HK-2 (cell line): ENCODE data around the gene PTPN23.

ENCODE experiments used
- DNase-seq: peaks from one replicate; pipeline ENCODE4 v3.0.0-alpha.2; 2018; ENCODE audit not compliant: unreplicated experiment

The PTPN23 gene

GRCh38 chr3:47405820-47406761, 25.3 kb downstream of the PTPN23 start:
- DNase-seq, result no peak

DNA sequence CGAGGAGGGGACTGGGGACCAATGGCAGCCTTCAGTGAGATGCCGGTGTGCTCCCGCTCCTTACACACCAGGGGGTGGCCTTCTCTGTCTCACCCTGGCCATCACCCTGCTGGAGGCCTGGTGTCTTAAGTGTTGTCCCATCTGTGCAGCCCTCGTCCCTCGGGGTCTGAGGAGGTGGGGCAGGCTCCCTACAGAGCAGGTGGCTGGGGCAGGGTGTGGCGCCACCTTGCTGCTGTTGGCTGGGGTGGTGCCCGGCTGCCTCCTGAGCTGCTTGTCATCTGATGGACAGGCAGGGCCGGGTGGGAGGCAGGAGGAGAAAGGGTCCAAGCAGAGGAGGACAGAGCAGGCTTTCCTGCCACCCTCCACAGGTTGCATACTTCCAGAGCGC, 25.9 kb downstream of the PTPN23 start:
- DNase-seq, result no peak

DNA sequence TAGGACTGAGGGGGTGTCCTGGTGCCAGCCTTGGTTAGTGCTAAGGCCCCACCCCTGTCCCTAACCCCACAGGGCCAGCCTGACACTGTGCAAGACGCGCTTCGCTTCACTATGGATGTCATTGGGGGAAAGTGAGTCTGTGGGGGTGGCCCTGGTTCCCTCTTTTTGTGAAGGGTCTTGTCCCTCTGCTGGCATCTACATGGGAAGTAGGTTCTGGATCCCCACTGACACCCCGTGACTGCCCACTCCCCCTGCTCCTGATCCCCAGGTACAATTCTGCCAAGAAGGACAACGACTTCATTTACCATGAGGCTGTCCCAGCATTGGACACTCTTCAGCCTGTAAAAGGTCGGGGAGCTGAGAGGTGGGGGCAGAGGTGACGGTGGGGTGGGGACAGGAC, 26.4 kb downstream of the PTPN23 start:
- no peak for DNase-seq

DNA sequence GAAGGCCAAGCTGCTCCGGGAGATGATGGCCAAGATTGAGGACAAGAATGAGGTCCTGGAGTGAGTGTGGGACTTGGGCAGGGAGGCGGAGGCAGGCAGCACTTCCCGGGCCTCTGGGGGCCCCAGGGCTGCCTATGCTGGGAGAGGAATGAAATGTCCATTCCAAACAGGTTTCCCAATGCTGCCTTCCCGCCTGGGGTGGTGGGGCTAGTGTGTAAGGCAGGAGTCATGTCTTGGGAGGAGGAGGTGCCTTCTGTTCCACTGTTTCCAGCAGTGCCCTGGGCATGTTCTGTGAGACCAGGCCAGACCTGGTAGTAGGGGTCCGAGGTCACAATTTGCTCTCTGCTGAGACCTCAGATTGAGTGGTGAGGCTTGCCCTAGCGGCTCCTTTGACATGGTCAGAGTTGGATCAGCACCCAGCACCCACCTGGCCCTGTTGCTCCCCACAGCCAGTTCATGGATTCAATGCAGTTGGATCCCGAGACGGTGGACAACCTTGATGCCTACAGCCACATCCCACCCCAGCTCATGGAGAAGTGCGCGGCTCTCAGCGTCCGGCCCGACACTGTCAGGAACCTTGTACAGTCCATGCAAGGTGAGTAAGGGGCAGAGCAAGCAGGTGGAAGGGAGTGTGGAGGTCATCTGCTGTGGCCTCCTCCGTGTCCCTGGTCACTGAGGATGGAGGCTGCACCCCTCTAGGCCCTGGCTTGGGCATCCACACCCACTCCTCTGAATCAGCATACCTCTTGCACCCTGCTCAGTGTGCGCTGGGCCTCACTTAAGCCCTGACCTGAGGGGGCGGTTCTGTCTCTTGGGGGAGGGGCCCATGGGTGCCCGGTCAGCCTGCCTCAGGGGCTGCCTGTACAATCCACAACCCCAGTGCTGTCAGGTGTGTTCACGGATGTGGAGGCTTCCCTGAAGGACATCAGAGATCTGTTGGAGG, 27.3 kb downstream of the PTPN23 start:
- no peak for DNase-seq

DNA sequence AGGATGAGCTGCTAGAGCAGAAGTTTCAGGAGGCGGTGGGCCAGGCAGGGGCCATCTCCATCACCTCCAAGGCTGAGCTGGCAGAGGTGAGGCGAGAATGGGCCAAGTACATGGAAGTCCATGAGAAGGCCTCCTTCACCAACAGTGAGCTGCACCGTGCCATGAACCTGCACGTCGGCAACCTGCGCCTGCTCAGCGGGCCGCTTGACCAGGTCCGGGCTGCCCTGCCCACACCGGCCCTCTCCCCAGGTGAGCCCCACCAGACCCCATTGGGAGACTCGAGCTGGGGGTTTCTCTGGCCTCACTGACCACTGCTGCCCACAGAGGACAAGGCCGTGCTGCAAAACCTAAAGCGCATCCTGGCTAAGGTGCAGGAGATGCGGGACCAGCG, 28.0 kb downstream of the PTPN23 start:
- DNase-seq, result no peak

GRCh38 chr3:47409284-47409683, 28.5 kb downstream of the PTPN23 start:
- DNase-seq, result no peak

DNA sequence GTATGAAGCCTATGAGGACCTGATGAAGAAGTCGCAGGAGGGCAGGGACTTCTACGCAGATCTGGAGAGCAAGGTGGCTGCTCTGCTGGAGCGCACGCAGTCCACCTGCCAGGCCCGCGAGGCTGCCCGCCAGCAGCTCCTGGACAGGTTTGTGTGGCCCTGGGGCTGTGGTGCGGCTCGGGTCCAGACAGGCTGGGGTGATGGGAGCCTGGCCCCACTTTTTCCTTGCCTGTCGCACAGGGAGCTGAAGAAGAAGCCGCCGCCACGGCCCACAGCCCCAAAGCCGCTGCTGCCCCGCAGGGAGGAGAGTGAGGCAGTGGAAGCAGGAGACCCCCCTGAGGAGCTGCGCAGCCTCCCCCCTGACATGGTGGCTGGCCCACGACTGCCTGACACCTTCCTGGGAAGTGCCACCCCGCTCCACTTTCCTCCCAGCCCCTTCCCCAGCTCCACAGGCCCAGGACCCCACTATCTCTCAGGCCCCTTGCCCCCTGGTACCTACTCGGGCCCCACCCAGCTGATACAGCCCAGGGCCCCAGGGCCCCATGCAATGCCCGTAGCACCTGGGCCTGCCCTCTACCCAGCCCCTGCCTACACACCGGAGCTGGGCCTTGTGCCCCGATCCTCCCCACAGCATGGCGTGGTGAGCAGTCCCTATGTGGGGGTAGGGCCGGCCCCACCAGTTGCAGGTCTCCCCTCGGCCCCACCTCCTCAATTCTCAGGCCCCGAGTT, 29.0 kb downstream of the PTPN23 start:
- DNase-seq, result no peak

DNA sequence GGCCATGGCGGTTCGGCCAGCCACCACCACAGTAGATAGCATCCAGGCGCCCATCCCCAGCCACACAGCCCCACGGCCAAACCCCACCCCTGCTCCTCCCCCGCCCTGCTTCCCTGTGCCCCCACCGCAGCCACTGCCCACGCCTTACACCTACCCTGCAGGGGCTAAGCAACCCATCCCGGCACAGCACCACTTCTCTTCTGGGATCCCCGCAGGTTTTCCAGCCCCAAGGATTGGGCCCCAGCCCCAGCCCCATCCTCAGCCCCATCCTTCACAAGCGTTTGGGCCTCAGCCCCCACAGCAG, 29.5 kb downstream of the PTPN23 start:
- DNase-seq, result no peak

DNA sequence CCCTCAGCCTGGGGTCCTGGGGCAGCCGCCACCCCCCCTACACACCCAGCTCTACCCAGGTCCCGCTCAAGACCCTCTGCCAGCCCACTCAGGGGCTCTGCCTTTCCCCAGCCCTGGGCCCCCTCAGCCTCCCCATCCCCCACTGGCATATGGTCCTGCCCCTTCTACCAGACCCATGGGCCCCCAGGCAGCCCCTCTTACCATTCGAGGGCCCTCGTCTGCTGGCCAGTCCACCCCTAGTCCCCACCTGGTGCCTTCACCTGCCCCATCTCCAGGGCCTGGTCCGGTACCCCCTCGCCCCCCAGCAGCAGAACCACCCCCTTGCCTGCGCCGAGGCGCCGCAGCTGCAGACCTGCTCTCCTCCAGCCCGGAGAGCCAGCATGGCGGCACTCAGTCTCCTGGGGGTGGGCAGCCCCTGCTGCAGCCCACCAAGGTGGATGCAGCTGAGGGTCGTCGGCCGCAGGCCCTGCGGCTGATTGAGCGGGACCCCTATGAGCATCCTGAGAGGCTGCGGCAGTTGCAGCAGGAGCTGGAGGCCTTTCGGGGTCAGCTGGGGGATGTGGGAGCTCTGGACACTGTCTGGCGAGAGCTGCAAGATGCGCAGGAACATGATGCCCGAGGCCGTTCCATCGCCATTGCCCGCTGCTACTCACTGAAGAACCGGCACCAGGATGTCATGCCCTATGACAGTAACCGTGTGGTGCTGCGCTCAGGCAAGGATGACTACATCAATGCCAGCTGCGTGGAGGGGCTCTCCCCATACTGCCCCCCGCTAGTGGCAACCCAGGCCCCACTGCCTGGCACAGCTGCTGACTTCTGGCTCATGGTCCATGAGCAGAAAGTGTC, 30.2 kb downstream of the PTPN23 start:
- no peak for DNase-seq

DNA sequence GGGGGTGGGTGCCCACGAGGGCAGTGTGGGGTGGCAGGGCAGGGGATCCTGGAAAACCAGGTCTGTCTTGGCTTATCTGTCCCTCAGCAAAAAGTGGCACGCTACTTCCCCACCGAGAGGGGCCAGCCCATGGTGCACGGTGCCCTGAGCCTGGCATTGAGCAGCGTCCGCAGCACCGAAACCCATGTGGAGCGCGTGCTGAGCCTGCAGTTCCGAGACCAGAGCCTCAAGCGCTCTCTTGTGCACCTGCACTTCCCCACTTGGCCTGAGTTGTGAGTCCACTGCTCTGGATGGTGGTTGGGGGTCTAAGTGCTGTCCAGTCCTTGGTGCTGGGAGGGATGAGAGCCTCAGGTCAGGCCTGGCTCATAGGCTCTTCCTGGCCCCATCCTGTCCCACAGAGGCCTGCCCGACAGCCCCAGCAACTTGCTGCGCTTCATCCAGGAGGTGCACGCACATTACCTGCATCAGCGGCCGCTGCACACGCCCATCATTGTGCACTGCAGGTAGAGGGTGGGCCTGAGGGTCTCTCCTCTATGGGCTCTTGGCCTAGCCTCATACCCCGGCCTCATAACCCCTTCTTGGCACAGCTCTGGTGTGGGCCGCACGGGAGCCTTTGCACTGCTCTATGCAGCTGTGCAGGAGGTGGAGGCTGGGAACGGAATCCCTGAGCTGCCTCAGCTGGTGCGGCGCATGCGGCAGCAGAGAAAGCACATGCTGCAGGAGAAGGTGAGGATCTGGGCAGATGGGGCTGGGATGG, 31.1 kb downstream of the PTPN23 start:
- DNase-seq, result no peak

DNA sequence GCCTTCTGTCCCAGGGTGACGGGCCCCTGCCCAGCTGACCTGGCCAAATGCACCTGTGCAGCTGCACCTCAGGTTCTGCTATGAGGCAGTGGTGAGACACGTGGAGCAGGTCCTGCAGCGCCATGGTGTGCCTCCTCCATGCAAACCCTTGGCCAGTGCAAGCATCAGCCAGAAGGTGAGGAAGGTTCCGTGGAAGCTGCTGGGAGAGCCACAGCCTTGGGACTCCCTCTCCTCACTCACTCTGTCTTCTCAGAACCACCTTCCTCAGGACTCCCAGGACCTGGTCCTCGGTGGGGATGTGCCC, 31.6 kb downstream of the PTPN23 start:
- no peak for DNase-seq

- DNase-seq, result no peak
These were observed 32.2 kb downstream of the PTPN23 start for GRCh38 chr3:47412842-47413520.

GRCh38 chr3:47413751-47414150, 32.9 kb downstream of the PTPN23 start:
- DNase-seq, result no peak

- no peak for DNase-seq
These were observed 33.3 kb downstream of the PTPN23 start for GRCh38 chr3:47414161-47414564.

DNA sequence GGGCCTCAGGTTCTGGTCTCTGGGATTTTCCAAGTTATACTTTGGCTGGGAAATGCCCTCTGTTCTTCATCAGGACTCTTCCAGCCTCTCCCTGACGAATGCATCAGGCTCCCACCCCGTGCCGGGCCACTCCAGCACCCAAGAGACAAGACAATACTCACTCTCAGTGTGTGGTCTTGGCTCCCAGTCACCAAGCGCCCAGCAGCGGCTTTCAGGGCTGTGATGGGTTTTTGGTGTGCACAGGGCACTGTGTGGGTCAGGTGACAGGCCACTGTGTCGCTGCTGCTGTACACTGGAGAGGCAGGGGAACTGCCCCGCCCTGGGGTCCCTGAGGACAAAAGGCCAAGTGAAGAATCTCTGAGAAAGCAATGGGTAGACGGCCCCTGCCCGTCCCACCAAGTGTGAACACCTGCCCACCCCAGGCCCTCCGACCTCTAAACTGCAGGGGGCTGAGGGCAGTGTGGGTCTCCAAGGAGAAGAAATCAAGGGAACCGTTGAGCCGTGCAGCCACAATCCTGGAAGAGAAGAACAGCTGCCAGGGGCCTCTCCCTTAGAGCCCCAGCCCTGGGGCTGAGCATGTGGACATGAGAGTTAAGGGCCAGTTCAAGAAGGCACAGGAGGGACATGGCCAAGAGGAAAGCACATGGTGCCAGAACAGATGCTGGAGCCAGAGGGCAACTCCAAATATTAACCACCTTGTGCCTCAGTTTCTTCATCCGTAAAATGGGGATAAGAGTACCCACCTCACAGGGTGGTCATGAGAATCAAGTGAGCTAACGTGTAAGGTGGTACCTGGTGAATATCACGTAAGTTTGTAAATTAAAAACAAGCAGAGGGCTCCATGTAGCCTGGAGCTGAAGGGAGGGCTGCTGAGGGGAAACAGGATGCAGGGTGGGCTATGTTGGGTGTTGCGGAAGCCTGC, 34.1 kb downstream of the PTPN23 start:
- no peak for DNase-seq

DNA sequence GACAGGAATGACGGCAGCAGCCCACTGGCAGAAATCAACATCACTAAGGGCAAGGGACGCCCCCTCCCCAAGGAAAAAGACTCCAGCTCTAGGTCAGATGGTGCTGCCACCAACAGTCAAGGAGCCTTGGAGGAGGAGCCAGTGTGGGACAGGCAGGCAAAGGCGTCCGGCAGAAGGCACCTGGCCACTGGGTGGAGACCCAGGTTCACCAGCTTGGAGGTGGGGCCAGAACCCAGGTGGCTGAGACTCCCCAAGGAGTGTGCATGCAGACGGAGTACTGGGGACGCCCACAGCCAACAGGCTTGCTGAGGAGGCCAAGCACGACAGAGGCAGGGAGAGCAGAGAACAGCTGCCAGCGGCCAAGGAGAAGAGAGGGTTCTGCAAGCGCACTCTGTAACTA, 35.2 kb downstream of the PTPN23 start:
- no peak for DNase-seq

DNA sequence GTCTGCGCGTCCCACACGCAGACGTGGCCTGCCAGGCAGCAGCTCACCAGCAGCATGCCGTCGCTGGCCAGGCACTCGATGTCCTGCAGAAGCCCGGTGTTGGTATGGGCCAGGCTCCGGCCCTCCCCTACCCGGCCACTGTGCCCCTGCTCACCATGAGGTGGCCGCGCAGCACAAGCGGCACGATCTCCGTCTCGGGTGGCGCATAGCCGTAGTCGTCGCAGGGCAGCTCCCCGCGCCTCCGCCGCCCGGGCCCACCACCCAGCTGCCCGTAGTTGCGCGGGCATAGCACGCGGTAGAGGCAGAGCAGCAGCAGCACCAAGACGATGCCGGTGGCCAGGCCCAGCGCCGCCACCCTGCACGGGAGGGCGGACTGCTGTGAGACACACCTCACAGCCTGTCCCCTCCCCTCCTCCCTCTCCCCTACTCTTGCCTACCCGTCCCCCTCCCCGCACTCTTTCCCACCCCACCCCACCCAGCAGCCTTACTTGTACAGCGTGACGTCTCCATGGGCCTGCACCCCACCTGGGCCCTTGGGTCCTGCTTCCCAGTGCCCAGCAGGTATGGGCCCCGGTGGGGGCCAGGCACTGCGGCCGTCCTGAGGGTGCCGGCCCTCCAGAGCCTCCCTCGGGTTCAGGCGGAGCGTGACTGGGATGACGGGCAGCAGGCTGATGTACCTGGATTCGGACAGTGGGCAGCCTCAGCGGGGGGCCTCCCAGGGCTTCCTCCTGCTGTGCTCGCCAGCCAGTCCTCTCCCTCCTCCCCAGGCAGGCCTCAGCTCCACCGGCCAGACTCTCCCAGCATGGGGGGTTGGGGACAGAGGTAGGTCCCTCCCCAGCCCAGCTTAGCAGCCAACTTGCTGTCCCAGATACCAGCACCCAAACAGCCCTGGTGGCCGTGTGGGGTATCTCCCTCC, 37.6 kb downstream of the PTPN23 start:
- no peak for DNase-seq
